HG03045 (cell line): Measurements from ENCODE around the gene LDLRAD3.
"Not testable (repeated sequence)": the region's sequence is repeated elsewhere in the genome, so short reads cannot be mapped to it uniquely, and the experiment has no call there.

Source experiments
- ATAC-seq: cut with Tn5 transposase; IDR thresholded peaks from one replicate; pipeline ENCODE4 v1.9.1; 2021; ENCODE audit warnings: mild to moderate bottlenecking, moderate library complexity; ENCODE audit not compliant: unreplicated experiment

The LDLRAD3 gene

GRCh38 chr11:35986947-35987346 lies 43.1 kb downstream of the LDLRAD3 start:
- no peak for ATAC-seq

DNA sequence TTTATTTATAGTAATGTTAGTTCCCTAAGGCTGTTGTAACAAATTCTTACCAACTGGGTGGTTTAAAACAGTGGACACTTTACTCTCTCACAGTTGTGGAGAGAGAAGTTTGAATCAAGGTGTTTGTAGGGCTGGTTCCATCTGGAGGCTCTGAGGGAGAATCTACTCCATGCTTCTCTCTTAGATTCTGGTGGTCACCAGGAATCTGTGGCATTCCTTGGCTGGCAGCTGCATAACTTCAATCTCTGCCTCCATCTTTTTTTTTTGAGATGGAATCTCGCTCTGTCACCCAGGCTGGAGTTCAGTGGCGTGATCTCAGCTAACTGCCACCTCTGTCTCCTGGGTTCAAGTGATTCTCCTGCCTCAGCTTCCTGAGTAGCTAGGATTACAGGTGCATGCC lies 46.3 kb downstream of the LDLRAD3 start:
- ATAC-seq = no peak

GRCh38 chr11:35990816-35991215 lies 47.0 kb downstream of the LDLRAD3 start:
- ATAC-seq = no peak

- ATAC-seq = no peak
Observed at GRCh38 chr11:35992548-35992947, 48.7 kb downstream of the LDLRAD3 start.

DNA sequence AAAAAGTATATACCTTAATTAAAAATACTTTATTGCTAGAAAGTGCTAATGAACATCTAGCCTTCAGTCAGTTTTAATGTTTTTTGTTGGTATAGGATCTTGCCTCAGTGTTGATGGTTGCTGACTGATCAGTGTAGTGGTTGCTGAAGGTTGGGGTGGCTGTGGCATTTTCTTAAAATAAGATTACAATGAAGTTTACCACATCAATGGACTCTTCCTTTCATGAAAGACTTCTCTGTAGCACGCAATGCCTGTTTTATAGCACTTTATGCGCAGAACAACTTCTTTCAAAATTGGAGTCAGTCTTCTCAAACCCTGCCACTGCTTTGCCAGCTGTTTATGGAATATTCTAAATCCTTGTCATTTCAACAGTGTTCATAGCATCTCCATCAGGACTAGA lies 50.6 kb downstream of the LDLRAD3 start:
- no peak for ATAC-seq

- ATAC-seq = no peak
Observed at GRCh38 chr11:35995681-35996271, 51.9 kb downstream of the LDLRAD3 start.

- ATAC-seq = no peak
Observed at GRCh38 chr11:35997902-35998520, 54.1 kb downstream of the LDLRAD3 start.

DNA sequence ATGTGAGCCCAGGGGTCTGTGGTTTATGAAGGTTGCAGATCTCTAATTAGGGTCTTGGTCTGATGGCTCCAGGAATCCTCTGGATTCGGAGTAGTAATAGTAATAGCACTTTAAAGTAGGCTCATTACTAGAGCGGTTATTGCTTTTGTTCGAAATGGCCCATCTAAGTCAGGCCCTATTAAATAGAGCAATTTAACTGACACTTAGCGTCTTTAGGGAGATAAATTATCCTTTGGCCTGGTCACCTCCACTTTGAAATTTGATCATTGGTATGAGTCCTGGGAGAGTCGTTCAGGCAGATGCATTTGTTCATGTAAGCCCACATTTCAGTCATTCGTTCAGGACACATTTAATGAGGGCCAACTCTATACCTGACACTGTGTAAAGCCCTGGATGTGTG lies 54.8 kb downstream of the LDLRAD3 start:
- no peak for ATAC-seq

GRCh38 chr11:36000616-36001190 lies 56.8 kb downstream of the LDLRAD3 start:
- ATAC-seq = no peak

- ATAC-seq = no peak
Observed at GRCh38 chr11:36002196-36002595, 58.3 kb downstream of the LDLRAD3 start.

DNA sequence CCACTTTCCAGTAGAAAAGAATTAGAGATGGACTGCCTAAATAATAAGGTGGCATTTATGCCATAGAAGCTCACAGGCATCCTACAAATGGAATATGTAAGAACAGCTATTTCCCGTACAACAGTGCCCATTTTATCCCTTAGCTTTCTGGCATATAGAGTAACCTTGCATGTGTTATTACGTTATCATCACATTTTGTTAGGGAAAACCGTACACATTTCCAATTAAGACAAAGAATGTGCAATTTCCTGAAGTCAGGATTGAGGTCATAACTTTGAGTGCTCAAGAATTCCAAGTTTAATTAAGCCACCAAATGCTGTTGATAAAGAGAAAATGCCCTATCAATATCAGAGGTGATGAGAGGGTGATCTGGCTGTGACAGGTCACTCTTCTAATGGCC lies 58.9 kb downstream of the LDLRAD3 start:
- ATAC-seq = no peak

DNA sequence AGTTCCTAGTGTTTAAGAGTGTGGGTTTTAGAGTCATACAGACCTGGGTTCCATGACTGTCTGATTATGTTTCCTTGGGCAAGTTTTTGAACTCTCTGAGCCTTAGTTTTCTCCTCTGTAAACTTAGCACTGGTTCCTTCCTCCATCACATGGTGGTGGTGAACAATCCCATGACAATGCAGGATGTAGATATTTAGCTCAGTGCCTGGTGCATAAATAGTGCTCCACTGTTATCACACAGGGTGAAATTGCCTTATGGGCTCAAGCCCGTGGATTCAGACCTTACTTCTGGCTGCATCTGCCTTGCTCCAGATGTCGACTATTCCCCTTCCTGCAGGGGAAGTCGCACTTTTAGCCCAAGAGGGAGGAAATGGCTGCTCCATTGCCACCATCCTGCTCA lies 62.7 kb downstream of the LDLRAD3 start:
- no peak for ATAC-seq

GRCh38 chr11:36007127-36007655 lies 63.3 kb downstream of the LDLRAD3 start:
- no peak for ATAC-seq

GRCh38 chr11:36008584-36008983 lies 64.7 kb downstream of the LDLRAD3 start:
- ATAC-seq = no peak

DNA sequence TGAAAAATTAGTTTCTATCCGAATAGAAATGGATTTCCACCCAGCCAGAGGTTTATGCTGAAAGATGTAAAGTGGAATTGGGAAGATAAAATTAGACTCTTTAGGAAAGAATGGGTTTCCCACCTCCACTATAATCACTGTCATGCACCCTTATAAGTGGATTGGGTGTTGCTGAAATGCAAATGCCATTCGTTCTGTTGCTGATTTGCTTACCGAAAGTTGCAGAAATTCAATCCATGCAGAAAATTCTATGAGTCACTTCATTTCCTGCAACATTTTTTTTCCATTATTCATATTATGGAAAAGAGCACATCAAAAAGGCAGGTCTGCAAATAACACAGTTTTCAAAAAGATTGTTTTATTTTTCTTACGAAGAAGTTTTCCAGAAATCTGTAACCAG lies 65.6 kb downstream of the LDLRAD3 start:
- no peak for ATAC-seq

GRCh38 chr11:36010010-36010740 lies 66.3 kb downstream of the LDLRAD3 start:
- ATAC-seq = no peak

GRCh38 chr11:36011574-36011973 lies 67.7 kb downstream of the LDLRAD3 start:
- no peak for ATAC-seq

DNA sequence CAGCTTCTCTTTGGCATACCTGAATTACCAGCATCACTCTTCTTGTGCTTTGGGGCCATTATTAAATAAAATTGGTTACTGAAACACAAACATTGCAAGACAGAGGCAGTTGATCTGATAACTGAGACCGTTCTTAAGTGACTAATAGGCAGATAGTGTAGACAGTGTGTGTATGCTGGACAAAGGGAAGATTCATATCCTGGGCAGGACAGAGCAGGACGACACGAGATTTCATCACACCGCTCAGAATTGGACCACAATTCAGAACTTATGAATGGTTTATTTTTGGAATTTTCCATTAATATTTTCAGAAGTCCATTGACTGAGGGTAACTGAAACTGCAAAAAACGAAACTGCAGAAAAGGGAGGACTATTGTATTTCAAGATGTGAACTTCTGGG lies 68.6 kb downstream of the LDLRAD3 start:
- no peak for ATAC-seq

- ATAC-seq = no peak
Observed at GRCh38 chr11:36012979-36013378, 69.1 kb downstream of the LDLRAD3 start.

- not testable (repeated sequence) for ATAC-seq
Observed at GRCh38 chr11:36013446-36013845, 69.6 kb downstream of the LDLRAD3 start.

GRCh38 chr11:36013950-36014897 lies 70.4 kb downstream of the LDLRAD3 start:
- ATAC-seq = no peak
